H1 (cell line): Measurements from ENCODE around the gene RAB10.

Experiments
- CTCF ChIP-seq, 3 experiments: IDR thresholded peaks; 1 replicate in 2 of 3; 2 replicates in 1 of 3; pipeline versions ENCODE4 v1.5.1 to v1.6.1; 2011; ENCODE audit warnings: low read length in 3 of 3, mild to moderate bottlenecking in 3 of 3, inconsistent platforms in 2 of 3, low read depth in 1 of 3, moderate library complexity in 1 of 3; ENCODE audit not compliant: insufficient read depth in 1 of 3; ENCODE audit errors: control extremely low read depth in 1 of 3
- POLR2A ChIP-seq, 2 experiments: IDR thresholded peaks; 1 replicate in 1 of 2; 2 replicates in 1 of 2; pipeline ENCODE4 v1.6.1; 2011; ENCODE audit warnings: low read depth in 2 of 2, low read length in 2 of 2, mild to moderate bottlenecking in 2 of 2; ENCODE audit errors: control extremely low read depth in 1 of 2

- TF ChIP-seq POLR2A (IDR thresholded peaks at IDR 0.05; ENCODE audit: control extremely low read depth in 1 of 2, low read depth in 2 of 2, low read length in 2 of 2) (no peak), CTCF (IDR thresholded peaks at IDR 0.05; ENCODE audit: control extremely low read depth in 1 of 3, insufficient read depth in 1 of 3, low read depth in 1 of 3, low read length in 3 of 3) (no peak)
These were observed 94.3 kb downstream of the RAB10 start for GRCh38 chr2:26128176-26128575.
